ENCODE measurements around the gene KRT17. TPM values are rescaled to one million over a fixed set of nuclear protein-coding genes. Genes with fewer than 3 reads are reported as not detected.

Gene KRT17
- total and polyA plus RNA-seq, 9 of the 15 experiments (the other 6 are each of a cell fraction or from before 2014, with no cell fraction given), result 0.23 to 0.25 TPM; not detected in 7

DNA sequence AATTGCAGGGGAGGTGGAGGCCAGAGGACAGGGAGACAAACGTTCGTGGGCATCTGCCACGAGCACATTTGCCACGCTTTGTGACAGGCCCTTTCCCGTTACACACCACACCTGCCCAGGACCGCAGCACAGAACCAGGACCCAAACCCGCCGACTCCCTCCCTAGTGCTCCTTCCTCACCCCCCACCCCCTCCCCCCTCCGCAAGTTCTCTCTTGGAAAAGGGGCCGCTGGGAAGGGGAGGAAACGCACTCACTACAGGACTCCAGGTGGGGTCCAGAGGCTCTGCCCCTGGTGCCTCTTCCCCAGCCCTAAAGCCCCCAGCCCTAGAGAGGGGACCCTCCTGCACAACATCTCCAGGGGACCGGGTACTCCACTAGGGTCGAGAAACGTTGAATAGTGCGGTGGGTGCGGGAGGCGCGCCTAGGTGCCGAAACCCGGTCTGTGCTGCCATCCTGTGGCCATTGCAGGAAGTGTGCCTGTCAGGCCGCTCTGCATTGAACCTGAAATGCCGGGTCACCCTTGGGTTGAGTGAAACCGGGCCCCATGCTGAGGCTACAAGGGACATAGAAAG, 42.4 kb upstream of the KRT17 start (continued):
- TF ChIP-seq, protein P1, sequence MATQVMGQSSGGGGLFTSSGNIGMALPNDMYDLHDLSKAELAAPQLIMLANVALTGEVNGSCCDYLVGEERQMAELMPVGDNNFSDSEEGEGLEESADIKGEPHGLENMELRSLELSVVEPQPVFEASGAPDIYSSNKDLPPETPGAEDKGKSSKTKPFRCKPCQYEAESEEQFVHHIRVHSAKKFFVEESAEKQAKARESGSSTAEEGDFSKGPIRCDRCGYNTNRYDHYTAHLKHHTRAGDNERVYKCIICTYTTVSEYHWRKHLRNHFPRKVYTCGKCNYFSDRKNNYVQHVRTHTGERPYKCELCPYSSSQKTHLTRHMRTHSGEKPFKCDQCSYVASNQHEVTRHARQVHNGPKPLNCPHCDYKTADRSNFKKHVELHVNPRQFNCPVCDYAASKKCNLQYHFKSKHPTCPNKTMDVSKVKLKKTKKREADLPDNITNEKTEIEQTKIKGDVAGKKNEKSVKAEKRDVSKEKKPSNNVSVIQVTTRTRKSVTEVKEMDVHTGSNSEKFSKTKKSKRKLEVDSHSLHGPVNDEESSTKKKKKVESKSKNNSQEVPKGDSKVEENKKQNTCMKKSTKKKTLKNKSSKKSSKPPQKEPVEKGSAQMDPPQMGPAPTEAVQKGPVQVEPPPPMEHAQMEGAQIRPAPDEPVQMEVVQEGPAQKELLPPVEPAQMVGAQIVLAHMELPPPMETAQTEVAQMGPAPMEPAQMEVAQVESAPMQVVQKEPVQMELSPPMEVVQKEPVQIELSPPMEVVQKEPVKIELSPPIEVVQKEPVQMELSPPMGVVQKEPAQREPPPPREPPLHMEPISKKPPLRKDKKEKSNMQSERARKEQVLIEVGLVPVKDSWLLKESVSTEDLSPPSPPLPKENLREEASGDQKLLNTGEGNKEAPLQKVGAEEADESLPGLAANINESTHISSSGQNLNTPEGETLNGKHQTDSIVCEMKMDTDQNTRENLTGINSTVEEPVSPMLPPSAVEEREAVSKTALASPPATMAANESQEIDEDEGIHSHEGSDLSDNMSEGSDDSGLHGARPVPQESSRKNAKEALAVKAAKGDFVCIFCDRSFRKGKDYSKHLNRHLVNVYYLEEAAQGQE (IDR thresholded peaks at IDR 0.05; ENCODE audit: borderline replicate concordance), result peak; percentile 75
- TF ChIP-seq, protein P1 (CRISPR knock-in tag; IDR thresholded peaks at IDR 0.05; ENCODE audit: low read depth), result no peak
- TF ChIP-seq E4F1 (CRISPR knock-in tag; IDR thresholded peaks at IDR 0.05; ENCODE audit: borderline replicate concordance) (no peak), AFF4 (CRISPR knock-in tag; IDR thresholded peaks at IDR 0.05) (no peak), SNIP1 (IDR thresholded peaks at IDR 0.05; ENCODE audit: low read depth) (no peak), ZBTB17 (CRISPR knock-in tag; IDR thresholded peaks at IDR 0.05) (no peak), STAG1 (CRISPR knock-in tag; IDR thresholded peaks at IDR 0.05; ENCODE audit: borderline replicate concordance) (peak; percentile 75; the same call in 1 of the 2 replicates), MYC (IDR thresholded peaks at IDR 0.05; ENCODE audit: low read depth, low read length) (peak; percentile 51; the same call in 1 of the 2 replicates), MYC (CRISPR knock-in tag; IDR thresholded peaks at IDR 0.05; ENCODE audit: borderline replicate concordance, low read depth) (no peak), ZNF431 (CRISPR knock-in tag; IDR thresholded peaks at IDR 0.05) (no peak), KDM1A (IDR thresholded peaks at IDR 0.05) (peak in 1 of 2 experiments; percentile 92; a peak in 2 of 4 replicates), BRD4 (IDR thresholded peaks at IDR 0.05) (no peak), CREM (IDR thresholded peaks at IDR 0.05; ENCODE audit: low read depth) (peak; percentile 72; the same call in 1 of the 2 replicates), SMAD2 (IDR thresholded peaks at IDR 0.05; ENCODE audit: low read depth, low read length) (no peak), TCFL5 (CRISPR knock-in tag; conservative IDR thresholded peaks at IDR 0.05) (no peak)
